Hematopoietic multipotent progenitor cell treated with erythropoietin and hydrocortisone succinate and interleukin-3 and kit ligand, for 4 days (in vitro differentiated cells): Measurements from ENCODE around the gene SLC17A3.

Source experiments
- DNase-seq: peaks from one replicate; pipeline ENCODE4 v3.0.0-alpha.2; 2015

The SLC17A3 gene

GRCh38 chr6:25889877-25890853 is 16.1 kb upstream of the SLC17A3 start:
- peak; percentile 69 for DNase-seq

DNA sequence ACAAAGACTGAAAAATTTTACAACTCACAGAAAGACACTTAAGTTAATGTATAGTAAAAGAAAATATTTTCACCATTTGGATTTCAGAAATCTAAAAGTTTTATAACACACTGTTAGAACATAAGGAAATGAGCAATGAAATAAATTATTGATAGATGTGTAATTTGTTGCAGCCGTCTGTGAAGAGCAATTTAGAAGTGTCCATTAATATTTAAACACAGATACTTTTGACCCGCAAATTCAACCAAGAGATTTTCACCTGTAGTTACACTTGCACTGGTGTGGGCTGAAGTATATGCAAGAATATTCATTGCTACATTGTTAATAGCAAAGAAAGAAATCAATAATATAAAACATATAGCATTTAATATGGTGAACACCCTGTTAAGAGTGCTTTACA is 14.6 kb upstream of the SLC17A3 start:
- no peak for DNase-seq

DNA sequence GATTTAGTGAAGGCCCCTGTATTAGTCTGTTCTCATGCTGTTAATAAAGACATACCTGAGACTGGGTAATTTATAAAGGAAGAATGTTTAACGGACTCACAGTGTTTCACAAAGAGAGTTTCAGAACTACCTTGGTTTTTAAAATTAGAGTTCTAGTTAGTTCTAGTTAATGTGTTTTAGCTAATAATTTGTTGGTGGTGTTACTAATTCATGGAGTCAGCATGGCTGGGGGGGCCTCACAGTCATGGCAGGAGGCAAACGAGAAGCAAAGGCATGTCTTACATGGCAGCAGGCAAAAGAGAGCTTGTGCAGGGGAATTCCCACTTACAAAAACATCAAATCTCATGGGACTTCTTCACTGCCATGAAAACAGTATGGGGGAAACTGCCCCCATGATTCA is 12.0 kb upstream of the SLC17A3 start:
- no peak for DNase-seq

GRCh38 chr6:25883991-25884390 is 9.9 kb upstream of the SLC17A3 start:
- DNase-seq: no peak

DNA sequence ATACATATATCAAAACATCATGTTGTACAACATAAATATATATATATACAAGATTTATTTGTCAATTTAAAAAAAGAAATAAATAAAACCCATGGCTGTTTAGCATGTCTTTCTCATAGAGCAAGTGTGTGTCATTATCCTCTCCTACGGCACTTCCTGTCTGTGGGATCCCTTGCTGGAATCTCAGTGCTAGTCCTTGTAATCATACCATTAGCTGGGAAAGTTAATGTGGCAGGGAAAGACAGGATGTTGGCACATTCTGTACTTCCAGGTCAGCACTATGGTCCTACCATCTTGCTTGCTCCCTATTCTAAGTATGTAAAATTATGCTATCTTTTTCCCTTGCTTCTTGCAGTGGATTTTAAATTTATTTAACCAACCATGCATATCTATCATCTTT is 9.5 kb upstream of the SLC17A3 start:
- DNase-seq: no peak

- DNase-seq: peak; percentile 82
Observed at GRCh38 chr6:25882051-25882496, 8.0 kb upstream of the SLC17A3 start.

- no peak for DNase-seq
Observed at GRCh38 chr6:25880601-25881000, 6.6 kb upstream of the SLC17A3 start.

GRCh38 chr6:25878721-25879322 is 4.8 kb upstream of the SLC17A3 start:
- no peak for DNase-seq

DNA sequence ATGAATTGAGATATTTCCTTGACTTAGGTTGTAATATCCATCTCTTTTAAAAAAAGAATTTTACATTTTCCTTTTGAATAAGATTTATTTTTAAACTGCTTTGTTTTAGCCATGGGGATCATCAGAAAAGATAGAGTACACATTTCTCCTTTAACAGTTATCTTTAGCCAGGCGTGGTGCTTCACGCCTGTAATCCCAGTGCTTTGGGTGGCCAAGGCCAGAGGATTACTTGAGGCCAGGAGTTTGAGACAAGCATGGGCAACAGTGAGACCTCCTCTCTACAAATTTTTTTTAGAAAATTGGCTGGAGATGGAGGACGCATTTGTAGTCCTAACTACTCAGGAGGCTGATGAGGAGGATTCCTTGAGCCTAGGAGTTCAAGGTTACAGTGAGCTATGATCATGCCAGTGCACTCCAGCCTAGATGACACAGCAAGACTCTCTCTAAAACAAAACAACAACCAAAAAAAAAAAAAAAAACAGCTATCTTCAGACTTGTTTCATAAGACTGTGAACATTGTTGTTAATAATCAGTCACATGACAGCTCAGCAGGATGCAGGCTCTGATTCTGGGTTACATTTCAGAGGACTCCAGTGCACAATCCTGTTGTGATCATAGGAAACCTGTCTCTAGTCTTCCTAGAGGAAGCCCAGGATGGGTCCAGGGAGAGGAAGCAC is 2.0 kb upstream of the SLC17A3 start:
- DNase-seq: no peak

- no peak for DNase-seq
Observed at GRCh38 chr6:25875563-25875905, 1.5 kb upstream of the SLC17A3 start.

DNA sequence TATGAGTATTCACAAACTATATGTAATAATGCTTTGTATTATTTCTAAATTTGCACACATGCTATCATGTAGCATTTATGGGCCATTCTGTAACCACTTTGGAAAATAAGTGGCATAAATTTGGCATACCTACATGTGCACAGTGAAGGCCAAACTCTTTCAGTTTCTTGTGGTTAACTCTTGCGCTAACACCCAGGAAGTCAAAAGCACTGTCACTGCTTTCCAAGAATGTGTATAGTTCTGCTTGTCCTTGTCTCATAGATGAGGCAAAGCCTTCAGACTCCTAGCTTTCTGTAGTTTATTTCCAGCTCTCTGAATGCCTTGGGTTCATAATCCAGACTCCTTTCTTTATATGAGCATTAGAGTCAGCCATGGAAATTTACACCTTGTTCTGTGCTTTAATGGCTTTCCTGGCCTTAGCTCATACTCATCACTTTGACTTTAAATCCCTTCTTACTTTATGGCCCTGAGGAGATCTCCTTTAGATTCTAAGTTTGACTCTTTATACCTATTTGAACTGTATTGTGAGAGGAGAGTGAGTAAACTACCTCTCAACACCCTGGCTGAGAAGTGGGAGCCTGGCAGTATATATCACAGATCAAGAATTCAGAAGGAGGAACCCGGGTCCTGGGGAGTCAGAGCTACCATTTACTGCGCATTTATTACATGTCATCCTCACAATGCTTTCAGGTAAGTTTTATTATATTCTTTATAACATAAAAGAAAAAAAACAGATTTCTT is 949 bp upstream of the SLC17A3 start:
- peak; percentile 43 for DNase-seq

DNA sequence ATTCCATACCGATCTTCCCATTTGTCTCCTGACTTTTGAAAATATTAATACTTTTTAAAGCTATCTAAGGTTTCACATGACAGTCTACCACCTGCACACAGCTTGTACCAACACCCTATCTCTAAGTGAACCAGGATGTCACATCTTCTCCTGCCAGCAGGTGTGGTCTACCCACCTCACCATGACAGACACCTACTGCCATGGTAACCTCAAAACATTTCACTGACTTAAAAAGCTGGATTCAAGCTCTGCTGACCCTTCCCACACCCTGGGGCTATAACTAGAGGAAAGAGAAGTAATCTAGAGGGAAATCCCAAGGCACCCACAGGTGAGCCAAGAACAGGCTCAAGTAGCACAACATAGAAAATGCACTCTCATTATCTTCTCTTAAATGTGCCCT is 1.2 kb downstream of the SLC17A3 start:
- DNase-seq: no peak

DNA sequence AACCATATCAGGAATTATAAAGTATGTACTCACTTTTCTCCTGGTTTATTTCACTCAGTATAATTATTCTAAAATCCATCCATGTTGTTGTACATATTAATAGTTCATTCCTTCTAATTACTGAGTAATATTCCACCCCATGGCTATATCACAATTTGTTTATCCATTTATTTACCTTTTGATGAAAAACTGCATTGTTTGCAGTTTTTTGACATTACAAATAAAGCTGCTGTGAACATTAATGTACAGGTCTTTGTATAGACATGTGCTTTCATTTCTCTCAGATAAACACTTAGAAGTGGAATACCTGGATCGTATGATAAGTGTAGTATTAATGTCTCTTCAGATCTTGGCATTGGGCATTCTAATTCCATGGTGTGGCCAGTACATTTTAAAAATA is 4.2 kb downstream of the SLC17A3 start:
- no peak for DNase-seq

GRCh38 chr6:25868436-25869183 is 5.4 kb downstream of the SLC17A3 start:
- no peak for DNase-seq

GRCh38 chr6:25866011-25866410 is 8.0 kb downstream of the SLC17A3 start:
- peak; percentile 84 for DNase-seq

GRCh38 chr6:25863360-25863759 is 10.7 kb downstream of the SLC17A3 start:
- no peak for DNase-seq

DNA sequence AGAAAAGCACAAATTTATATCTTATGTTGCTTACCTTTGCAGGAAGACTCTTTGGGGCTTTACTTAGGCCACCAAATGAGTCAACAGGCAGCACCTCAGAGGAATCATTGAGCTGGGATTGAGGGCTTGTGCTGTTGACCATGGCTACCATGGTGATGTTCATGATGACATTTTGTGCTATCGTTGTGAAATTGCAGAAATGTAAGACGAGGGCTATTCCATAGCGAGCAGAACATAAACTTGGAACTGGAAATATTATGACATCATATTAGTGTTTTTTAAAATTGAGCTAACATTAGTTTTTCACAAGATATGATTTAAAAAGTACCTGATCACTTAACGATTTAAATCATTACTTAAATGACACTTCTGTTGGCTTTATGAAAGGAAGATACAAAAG is 11.8 kb downstream of the SLC17A3 start:
- no peak for DNase-seq

DNA sequence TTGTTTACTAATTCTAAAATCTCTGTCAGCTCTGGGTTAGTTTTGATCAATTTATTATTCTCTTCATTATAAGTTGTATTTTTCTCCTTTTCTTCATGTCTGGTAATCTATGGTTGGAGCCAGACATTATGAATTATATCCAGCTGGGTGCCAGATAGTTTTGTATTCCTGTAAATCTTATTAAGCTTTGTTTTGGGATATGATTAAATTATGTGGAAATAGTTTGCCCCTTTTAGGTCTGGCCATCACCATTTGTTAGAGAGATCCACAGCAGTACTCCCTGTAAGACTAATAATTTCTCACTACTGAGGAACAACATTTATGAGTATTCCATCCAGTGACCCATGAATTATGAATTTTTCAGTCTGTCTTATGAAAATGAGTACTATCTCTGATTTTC is 21.3 kb downstream of the SLC17A3 start:
- no peak for DNase-seq

GRCh38 chr6:25851961-25852360 is 22.1 kb downstream of the SLC17A3 start:
- no peak for DNase-seq

- DNase-seq: no peak
Observed at GRCh38 chr6:25844518-25844917, 29.5 kb downstream of the SLC17A3 start.

DNA sequence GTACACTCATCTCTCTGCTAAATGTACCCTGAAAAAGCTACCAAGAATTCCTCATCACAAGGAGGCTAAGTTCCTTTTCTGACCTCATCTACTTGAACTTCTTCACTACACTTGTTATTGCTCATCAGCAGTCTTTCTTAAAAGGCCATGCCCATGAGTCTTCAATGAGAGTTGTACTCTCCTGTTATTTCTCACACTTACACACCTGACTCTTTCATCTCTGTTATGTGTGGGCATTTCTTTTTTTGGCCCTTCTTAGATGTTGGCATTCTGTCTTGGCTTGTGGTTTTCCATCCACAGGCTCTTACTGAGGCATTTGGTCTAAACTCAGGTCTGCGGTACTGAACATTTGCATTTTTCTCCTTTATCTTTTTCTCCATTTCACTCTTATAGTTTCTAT is 31.5 kb downstream of the SLC17A3 start:
- no peak for DNase-seq
